Kidney epithelial cell (primary cell): ENCODE results near the gene NR4A3. TPM values are rescaled to one million over a fixed set of nuclear protein-coding genes. Genes with fewer than 3 reads are reported as not detected.
A peak's percentile ranks its signal among the peaks of the same experiment; 100 is the strongest.
"Not testable (repeated sequence)": the region's sequence is repeated elsewhere in the genome, so short reads cannot be mapped to it uniquely, and the experiment has no call there.

ENCODE experiments used
- DNase-seq: peaks from one replicate; pipeline ENCODE4 v3.0.0-alpha.2; 2010; ENCODE audit warnings: low read depth
- H3K27me3 ChIP-seq: 2 replicates; pipeline ENCODE4 v1.6.0; 2011; ENCODE audit warnings: low read length; ENCODE audit not compliant: control insufficient read depth, insufficient read depth
- H3K36me3 ChIP-seq: 2 replicates; pipeline ENCODE4 v1.5.1; 2011; ENCODE audit warnings: low read length; ENCODE audit not compliant: control insufficient read depth, insufficient read depth
- H3K4me3 ChIP-seq: 2 replicates; pipeline ENCODE4 v1.5.1; 2011; ENCODE audit warnings: low read depth, mild to moderate bottlenecking, control low read depth, low read length
- total RNA-seq: library from RNA; depleted of rRNA; stranded (reverse); fragments of >200 nt; gene quantifications from 2 replicates; pipeline ENCODE4 v1.2.3, GENCODE V29; 2015
- TF ChIP-seq, protein P1 (sequence below): IDR thresholded peaks from 2 replicates; pipeline ENCODE4 v1.5.1; 2011; ENCODE audit warnings: mild to moderate bottlenecking, moderate library complexity, low read length, control low read depth, inconsistent platforms; ENCODE audit not compliant: insufficient read depth, poor library complexity, severe bottlenecking

Gene NR4A3
- 0.41 and 0.50 TPM in 2 replicates for total RNA-seq

DNA sequence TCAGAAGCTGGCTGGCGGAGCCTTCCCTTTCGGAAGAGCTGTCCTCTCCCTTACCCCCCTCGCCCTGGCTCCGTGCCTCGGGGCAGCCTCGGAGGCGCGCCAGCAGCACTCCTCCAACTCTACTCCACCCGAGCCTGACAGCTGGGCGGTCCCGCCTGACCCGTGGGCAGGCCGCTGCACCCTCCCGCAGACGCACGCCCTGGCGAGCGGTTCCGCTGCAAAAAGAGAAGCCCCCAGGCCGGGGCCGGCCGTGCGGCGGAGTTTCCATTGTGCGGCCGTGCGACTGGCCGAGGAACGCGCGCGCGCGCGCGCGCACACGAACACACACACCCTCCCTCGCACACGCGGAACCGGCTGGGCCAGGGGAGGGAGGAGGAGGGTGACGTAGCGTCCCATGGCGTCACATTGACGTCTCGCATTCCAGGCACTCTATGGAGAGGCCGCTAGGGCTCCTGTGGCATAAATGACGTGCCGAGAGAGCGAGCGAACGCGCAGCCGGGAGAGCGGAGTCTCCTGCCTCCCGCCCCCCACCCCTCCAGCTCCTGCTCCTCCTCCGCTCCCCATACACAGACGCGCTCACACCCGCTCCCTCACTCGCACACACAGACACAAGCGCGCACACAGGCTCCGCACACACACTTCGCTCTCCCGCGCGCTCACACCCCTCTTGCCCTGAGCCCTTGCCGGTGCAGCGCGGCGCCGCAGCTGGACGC, at the start of gene NR4A3:
Gene NR4A3 (plus strand): TSS at position 490 of the 713 bp plus-strand sequence. CDS start 6,158 bp downstream, outside the sequence.
- H3K36me3 ChIP-seq, result no peaks in the 10 kb centered on the region
- peaks cover 21% of the 10 kb centered on the region for H3K27me3 ChIP-seq
- H3K4me3 ChIP-seq, result peak within 1 kb of the TSS; percentile 79
- TF ChIP-seq, protein P1, sequence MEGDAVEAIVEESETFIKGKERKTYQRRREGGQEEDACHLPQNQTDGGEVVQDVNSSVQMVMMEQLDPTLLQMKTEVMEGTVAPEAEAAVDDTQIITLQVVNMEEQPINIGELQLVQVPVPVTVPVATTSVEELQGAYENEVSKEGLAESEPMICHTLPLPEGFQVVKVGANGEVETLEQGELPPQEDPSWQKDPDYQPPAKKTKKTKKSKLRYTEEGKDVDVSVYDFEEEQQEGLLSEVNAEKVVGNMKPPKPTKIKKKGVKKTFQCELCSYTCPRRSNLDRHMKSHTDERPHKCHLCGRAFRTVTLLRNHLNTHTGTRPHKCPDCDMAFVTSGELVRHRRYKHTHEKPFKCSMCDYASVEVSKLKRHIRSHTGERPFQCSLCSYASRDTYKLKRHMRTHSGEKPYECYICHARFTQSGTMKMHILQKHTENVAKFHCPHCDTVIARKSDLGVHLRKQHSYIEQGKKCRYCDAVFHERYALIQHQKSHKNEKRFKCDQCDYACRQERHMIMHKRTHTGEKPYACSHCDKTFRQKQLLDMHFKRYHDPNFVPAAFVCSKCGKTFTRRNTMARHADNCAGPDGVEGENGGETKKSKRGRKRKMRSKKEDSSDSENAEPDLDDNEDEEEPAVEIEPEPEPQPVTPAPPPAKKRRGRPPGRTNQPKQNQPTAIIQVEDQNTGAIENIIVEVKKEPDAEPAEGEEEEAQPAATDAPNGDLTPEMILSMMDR, result no peak
- DNase-seq, result peak; percentile 72

- Histone ChIP-seq H3K27me3 (no peaks in the 10 kb centered on the region), H3K36me3 (no peaks in the 10 kb centered on the region), H3K4me3 (no peak overlapping the region)
- TF ChIP-seq, protein P1, result no peak
- DNase-seq, result no peak
Observed at GRCh38 chr9:99773468-99774138, 48.1 kb upstream of the NR4A3 start.

- DNase-seq, result peak; percentile 59
- Histone ChIP-seq H3K36me3 (no peaks in the 10 kb centered on the region), H3K27me3 (no peaks in the 10 kb centered on the region), H3K4me3 (no peak overlapping the region)
- TF ChIP-seq, protein P1, result no peak
Observed at GRCh38 chr9:99778308-99778707, 43.4 kb upstream of the NR4A3 start.

GRCh38 chr9:99778836-99779235, 42.8 kb upstream of the NR4A3 start:
- H3K4me3 ChIP-seq, result no peak overlapping the region

DNA sequence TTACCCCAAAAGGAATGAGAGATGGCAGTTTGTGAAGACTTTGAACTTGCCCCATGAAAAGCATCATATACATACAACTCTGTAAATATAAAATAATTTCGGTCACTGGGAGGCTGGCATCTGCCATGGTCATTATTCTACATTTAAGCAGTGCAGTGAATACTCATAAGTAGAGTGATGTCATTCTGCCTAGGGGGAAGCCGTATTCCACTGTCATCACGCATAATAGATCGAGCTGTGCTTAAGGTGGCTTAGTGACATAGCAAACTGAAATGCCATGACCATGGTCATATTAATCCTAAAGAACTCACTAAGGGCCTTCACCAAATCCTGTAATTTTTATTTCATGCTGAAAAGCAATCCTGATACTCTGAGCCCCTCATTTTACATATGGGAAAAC, 42.4 kb upstream of the NR4A3 start:
- TF ChIP-seq, protein P1, result no peak
- Histone ChIP-seq H3K36me3 (no peaks in the 10 kb centered on the region), H3K27me3 (no peaks in the 10 kb centered on the region), H3K4me3 (no peak overlapping the region)
- no peak for DNase-seq

More at GRCh38 chr9:99778836-99779235, 42.8 kb upstream of the NR4A3 start:
- TF ChIP-seq, protein P1, result no peak
- Histone ChIP-seq H3K36me3 (no peaks in the 10 kb centered on the region), H3K27me3 (no peaks in the 10 kb centered on the region)
- DNase-seq, result no peak

DNA sequence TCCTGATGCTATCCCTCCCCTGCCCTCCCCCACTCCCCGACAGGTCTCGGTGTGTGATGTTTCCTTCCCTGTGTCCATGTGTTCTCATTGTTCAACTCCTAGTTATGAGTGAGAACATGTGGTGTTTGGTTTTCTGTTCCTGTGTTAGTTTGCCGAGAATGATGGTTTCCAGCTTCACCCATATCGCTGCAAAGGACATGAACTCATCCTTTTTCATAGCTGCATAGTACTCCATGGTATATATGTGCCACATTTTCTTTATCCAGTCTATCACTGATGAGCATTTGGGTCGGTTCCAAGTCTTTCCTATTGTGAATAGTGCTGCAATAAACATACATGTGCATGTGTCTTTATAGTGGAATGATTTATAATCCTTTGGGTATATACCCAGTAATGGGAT, 39.3 kb upstream of the NR4A3 start:
- H3K27me3 ChIP-seq, DNase-seq: not testable (repeated sequence)

More for the DNA sequence above, 39.3 kb upstream of the NR4A3 start:
- not testable (repeated sequence) for H3K4me3 ChIP-seq, H3K36me3 ChIP-seq
